Measurements from ENCODE around the gene MBTD1. TPM values are rescaled to one million over a fixed set of nuclear protein-coding genes. Genes with fewer than 3 reads are reported as not detected.

MBTD1 gene
- total and polyA plus RNA-seq, 11 donors: 3.4 to 9.8 (median 5.8) TPM

DNA sequence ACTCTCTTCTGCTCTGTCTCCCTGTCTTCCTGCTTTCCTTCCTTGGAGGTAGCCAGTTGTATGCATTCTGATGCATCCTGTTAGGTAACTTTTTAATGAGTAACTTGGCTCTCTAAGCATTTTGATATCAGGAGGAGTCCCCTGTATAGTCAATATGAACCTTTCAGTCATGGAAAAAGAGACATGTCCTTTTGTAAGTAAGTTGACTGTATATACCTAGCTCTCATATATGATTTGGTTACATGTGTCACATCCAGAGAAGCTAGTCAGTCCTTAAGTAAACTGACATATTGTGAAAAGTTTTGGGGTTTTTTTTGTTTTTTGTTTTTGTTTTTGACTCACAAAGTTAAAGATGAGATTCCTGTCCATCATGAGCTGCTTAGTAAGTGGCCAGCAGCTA lies 19.3 kb upstream of the MBTD1 start:
- no peak for TF ChIP-seq POLR2A (IDR thresholded peaks at IDR 0.05)
- TF ChIP-seq, protein P1, sequence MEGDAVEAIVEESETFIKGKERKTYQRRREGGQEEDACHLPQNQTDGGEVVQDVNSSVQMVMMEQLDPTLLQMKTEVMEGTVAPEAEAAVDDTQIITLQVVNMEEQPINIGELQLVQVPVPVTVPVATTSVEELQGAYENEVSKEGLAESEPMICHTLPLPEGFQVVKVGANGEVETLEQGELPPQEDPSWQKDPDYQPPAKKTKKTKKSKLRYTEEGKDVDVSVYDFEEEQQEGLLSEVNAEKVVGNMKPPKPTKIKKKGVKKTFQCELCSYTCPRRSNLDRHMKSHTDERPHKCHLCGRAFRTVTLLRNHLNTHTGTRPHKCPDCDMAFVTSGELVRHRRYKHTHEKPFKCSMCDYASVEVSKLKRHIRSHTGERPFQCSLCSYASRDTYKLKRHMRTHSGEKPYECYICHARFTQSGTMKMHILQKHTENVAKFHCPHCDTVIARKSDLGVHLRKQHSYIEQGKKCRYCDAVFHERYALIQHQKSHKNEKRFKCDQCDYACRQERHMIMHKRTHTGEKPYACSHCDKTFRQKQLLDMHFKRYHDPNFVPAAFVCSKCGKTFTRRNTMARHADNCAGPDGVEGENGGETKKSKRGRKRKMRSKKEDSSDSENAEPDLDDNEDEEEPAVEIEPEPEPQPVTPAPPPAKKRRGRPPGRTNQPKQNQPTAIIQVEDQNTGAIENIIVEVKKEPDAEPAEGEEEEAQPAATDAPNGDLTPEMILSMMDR (IDR thresholded peaks at IDR 0.05): no peak
- Histone ChIP-seq H3K4me3 (no peak overlapping the region), H3K4me1 (no peaks in the 10 kb centered on the region), H3K27ac (no peak overlapping the region), H3K36me3 (peaks cover 0 to 99% (median 97%) of the 10 kb centered on the region in 9 donors), H3K27me3 (no peaks in the 10 kb centered on the region), H3K9me3 (no peaks in the 10 kb centered on the region)
- ATAC-seq (no peak), DNase-seq (no peak)
- intact Hi-C loops (cut with DNase I): no loop called here

DNA sequence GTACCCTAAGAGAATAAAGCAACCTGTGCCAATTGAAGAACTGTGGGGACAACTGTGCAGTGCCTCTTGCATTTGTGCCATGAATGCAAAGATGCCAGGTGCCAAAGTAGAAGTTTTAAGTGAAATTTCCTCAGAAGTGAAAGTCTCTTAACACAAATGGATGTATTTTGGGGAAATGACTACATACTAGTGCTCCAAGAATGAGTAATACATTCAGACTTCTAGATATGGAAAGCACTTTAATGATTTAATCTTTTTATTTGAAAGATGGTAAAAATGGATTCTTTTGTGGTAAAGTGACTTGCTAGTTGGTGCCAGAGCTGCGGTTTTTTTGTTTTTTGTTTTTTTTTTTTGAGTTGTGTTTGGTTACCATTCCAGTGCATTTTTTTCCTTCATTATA lies 15.5 kb upstream of the MBTD1 start:
- Histone ChIP-seq H3K4me3 (no peak overlapping the region), H3K27me3 (no peaks in the 10 kb centered on the region), H3K27ac (no peak overlapping the region), H3K4me1 (peaks cover 0 to 9% (median 0%) of the 10 kb centered on the region in 12 donors), H3K36me3 (peaks cover 0 to 100% (median 97%) of the 10 kb centered on the region in 9 donors), H3K9me3 (no peaks in the 10 kb centered on the region)
- ATAC-seq (no peak), DNase-seq (no peak)
- TF ChIP-seq, protein P1 (IDR thresholded peaks at IDR 0.05): no peak
- TF ChIP-seq POLR2A (IDR thresholded peaks at IDR 0.05): no peak
- 91 to 100% (median 99%) methylated on average over 1 of the region's 1 CpG for WGBS, 4 donors
- intact Hi-C loops (cut with DNase I): no loop called here

DNA sequence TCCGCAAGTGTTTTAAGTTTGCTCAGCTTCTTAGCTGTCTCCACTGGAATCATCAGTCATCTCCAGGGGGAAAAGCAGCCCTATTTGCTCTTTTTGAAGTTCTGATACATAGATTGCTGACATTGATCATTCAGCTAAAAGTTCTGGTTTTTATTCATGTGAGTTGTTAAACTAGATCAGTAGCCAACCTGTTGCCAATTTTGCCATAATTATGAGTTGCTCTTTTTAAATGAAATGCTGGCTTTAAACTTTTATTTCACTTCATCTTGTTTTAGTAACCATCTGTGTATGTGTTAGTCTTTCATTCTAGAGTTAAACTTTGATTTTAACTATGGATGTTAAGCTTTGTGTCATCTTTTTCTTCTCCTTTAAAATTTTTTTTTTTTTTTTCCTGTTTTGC lies 13.0 kb upstream of the MBTD1 start:
- Histone ChIP-seq H3K36me3 (peaks cover 0 to 100% (median 97%) of the 10 kb centered on the region in 9 donors), H3K4me3 (no peak overlapping the region), H3K27me3 (no peaks in the 10 kb centered on the region), H3K9me3 (no peaks in the 10 kb centered on the region), H3K27ac (no peak overlapping the region), H3K4me1 (peaks cover 0 to 13% (median 0%) of the 10 kb centered on the region in 12 donors)
- TF ChIP-seq POLR2A (IDR thresholded peaks at IDR 0.05): no peak
- TF ChIP-seq, protein P1 (IDR thresholded peaks at IDR 0.05): no peak
- intact Hi-C loops (cut with DNase I): no loop called here
- ATAC-seq: no peak
- DNase-seq: no peak
- 86 to 100% (median 97%) methylated on average over 1 of the region's 1 CpG for WGBS, 4 donors

DNA sequence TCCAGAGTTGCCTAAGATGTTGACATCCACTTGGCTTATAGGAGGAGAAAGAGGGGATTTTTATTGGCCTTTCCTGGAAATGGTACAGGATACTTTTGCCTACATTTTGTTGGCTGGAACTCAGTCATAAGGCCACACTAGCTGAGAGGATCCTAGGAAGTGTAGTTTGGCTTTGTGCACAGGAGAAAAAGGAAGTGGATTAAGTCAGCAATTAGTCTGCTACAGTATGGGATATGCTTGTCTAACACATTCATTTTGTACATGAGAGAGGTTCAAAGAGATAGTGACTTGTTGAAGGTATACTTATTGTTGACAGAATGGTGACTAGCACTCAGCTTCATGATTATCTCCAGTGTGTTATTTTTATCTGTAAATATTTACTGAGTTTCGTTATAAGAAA lies 10.8 kb upstream of the MBTD1 start:
- H3K9me3 ChIP-seq: no peaks in the 10 kb centered on the region
- H3K27ac ChIP-seq: no peak overlapping the region
- intact Hi-C loops (cut with DNase I): no loop called here
- DNase-seq: no peak
- H3K4me1 ChIP-seq: peaks cover 0 to 13% (median 0%) of the 10 kb centered on the region in 12 donors
- ATAC-seq: no peak
- no peaks in the 10 kb centered on the region for H3K27me3 ChIP-seq
- TF ChIP-seq POLR2A (IDR thresholded peaks at IDR 0.05): no peak
- TF ChIP-seq, protein P1 (IDR thresholded peaks at IDR 0.05): no peak
- peaks cover 0 to 100% (median 96%) of the 10 kb centered on the region in 9 donors for H3K36me3 ChIP-seq
- H3K4me3 ChIP-seq: no peak overlapping the region
- 39 to 55% (median 50%) methylated on average over 1 of the region's 1 CpG for WGBS, 4 donors

All from heart left ventricle (tissue), 16 donors.